Keratinocyte (primary cell): ENCODE data around the gene NR2F1. TPM values are rescaled to one million over a fixed set of nuclear protein-coding genes. Genes with fewer than 3 reads are reported as not detected.

Experiments used
- DNase-seq: peaks from one replicate; pipeline ENCODE4 v3.0.0-alpha.2; 2011; ENCODE audit warnings: low read depth, missing footprints, low spot score
- FAIRE-seq: peaks from 2 replicates; lab custom pipeline; 2011; peaks lifted over from hg19 to GRCh38; lab: Jason Lieb, UNC
- H2AFZ ChIP-seq: 2 replicates; pipeline ENCODE4 v1.6.0; 2012; ENCODE audit warnings: low read length, control low read depth, inconsistent platforms; ENCODE audit not compliant: control insufficient read depth
- H3K27ac ChIP-seq: 2 replicates; pipeline ENCODE4 v1.5.1; 2011; ENCODE audit warnings: low read length; ENCODE audit not compliant: control insufficient read depth, insufficient read depth
- H3K27me3 ChIP-seq: 3 replicates; pipeline ENCODE4 v1.6.0; 2011; ENCODE audit warnings: low read length; ENCODE audit not compliant: control insufficient read depth, insufficient read depth; ENCODE audit errors: extremely low read depth
- H3K36me3 ChIP-seq, 2 experiments: 2 replicates in 1 of 2; 3 replicates in 1 of 2; pipeline ENCODE4 v1.5.1; 2011; ENCODE audit warnings: low read length in 2 of 2, mild to moderate bottlenecking in 1 of 2; ENCODE audit not compliant: control insufficient read depth in 2 of 2, insufficient read depth in 2 of 2; ENCODE audit errors: extremely low read depth in 1 of 2
- H3K4me1 ChIP-seq: 3 replicates; pipeline ENCODE4 v1.5.1; 2011; ENCODE audit warnings: low read length; ENCODE audit not compliant: control insufficient read depth, insufficient read depth; ENCODE audit errors: extremely low read depth
- H3K4me2 ChIP-seq: 3 replicates; pipeline ENCODE4 v1.6.0; 2011; ENCODE audit warnings: low read depth, low read length; ENCODE audit not compliant: control insufficient read depth, insufficient read depth; ENCODE audit errors: extremely low read depth
- H3K4me3 ChIP-seq, 3 experiments: fragments of 200-600 bp in 1 of 3; sonication (generic) in 1 of 3; 2 replicates in 2 of 3; 3 replicates in 1 of 3; pipeline ENCODE4 v1.5.1; 2011 to 2016; ENCODE audit warnings: low read length in 3 of 3, mild to moderate bottlenecking in 3 of 3, control low read depth in 2 of 3, inconsistent platforms in 1 of 3, low read depth in 1 of 3, mixed read lengths in 1 of 3, mixed run types in 1 of 3, moderate library complexity in 1 of 3; ENCODE audit not compliant: control insufficient read depth in 2 of 3, insufficient read depth in 2 of 3; ENCODE audit errors: extremely low read depth in 1 of 3
- H3K79me2 ChIP-seq: 2 replicates; pipeline ENCODE4 v1.6.0; 2012; ENCODE audit warnings: low read length; ENCODE audit not compliant: control insufficient read depth, insufficient read depth
- H3K9ac ChIP-seq: 3 replicates; pipeline ENCODE4 v1.6.0; 2011; ENCODE audit warnings: low read length; ENCODE audit not compliant: control insufficient read depth, insufficient read depth; ENCODE audit errors: extremely low read depth
- H3K9me1 ChIP-seq: 3 replicates; pipeline ENCODE4 v1.6.0; 2011; ENCODE audit warnings: low read length; ENCODE audit not compliant: control insufficient read depth, insufficient read depth; ENCODE audit errors: extremely low read depth
- H3K9me3 ChIP-seq: 2 replicates; pipeline ENCODE4 v1.5.1; 2012; ENCODE audit warnings: low read depth, low read length; ENCODE audit not compliant: control insufficient read depth
- H4K20me1 ChIP-seq: 3 replicates; pipeline ENCODE4 v1.6.0; 2011; ENCODE audit warnings: low read length; ENCODE audit not compliant: control insufficient read depth, insufficient read depth; ENCODE audit errors: extremely low read depth
- EZH2 ChIP-seq: IDR thresholded peaks from one replicate; pipeline ENCODE4 v1.6.1; 2012; ENCODE audit warnings: inconsistent platforms, mild to moderate bottlenecking, low read length, moderate library complexity
- dilution Hi-C: fragments of 300-500 bp; cut with MboI; formaldehyde crosslinking; loops from one replicate; pipeline ENCODE4 v1.7.0; 2020; ENCODE audit warnings: low sequenced_read_pairs; ENCODE audit not compliant: extremely low pct_ligation_motif_present
- polyA plus RNA-seq, 5 experiments: library from polyadenylated mRNA; depleted of rRNA in 3 of 5; stranded (reverse) in 3 of 5; stranded (forward) in 1 of 5; unstranded in 1 of 5; fragments of >200 nt; gene quantifications; 1 replicate in 1 of 5; 2 replicates in 3 of 5; 3 replicates in 1 of 5; pipeline versions ENCODE4 v1.2.1 to v1.2.3, GENCODE V29; 2011 to 2012; ENCODE audit warnings: missing spikeins in 2 of 5, low read depth in 1 of 5, low replicate concordance in 1 of 5
- TF ChIP-seq, protein P1 (sequence below), 3 experiments: IDR thresholded peaks in 1 of 3; conservative IDR thresholded peaks in 1 of 3; optimal IDR thresholded peaks in 1 of 3; 2 replicates in 2 of 3; 3 replicates in 1 of 3; pipeline versions ENCODE3 to v1.5.1; 2011; ENCODE audit warnings: low read length in 3 of 3, mild to moderate bottlenecking in 3 of 3, moderate library complexity in 2 of 3, control low read depth in 1 of 3, inconsistent platforms in 1 of 3; ENCODE audit not compliant: insufficient read depth in 2 of 3; ENCODE audit errors: extremely low read depth in 1 of 3

The NR2F1 gene
- polyA plus RNA-seq, 1 donor (not counting 4 experiments of a cell fraction or from before 2014, with no cell fraction given), result not detected

DNA sequence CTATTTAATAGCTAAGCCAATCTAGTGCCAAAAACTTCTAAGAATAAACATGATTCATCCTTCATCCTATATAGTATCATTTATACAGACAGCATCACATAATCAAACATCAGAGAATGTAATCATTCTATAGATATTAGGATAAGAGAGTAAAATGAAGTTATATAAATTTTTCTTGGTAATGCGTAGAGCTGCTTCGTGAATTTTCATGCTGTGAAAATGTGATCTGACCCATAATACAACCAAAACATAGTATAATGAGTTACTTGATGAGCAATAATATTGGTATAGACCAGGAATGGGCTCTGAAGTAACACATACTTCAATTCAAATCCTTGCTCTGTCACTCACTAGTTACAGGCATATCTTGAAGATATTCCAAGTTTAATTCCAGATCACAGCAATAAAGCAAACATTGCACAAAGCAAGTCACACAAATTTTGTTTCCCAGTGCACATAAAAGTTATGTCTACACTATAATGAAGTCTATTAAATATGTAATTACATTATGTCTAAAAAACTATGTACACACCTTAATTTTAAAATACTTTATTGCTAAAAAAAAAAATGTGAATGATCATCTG lies 25.9 kb upstream of the NR2F1 start:
- FAIRE-seq, result no peak
- Histone ChIP-seq H3K9me3 (no peaks in the 10 kb centered on the region), H3K27me3 (no peaks in the 10 kb centered on the region), H3K9me1 (no peaks in the 10 kb centered on the region), H3K4me2 (no peak overlapping the region), H2AFZ (no peak overlapping the region), H3K27ac (no peak overlapping the region), H3K79me2 (no peaks in the 10 kb centered on the region), H3K9ac (no peak overlapping the region), H3K4me1 (no peaks in the 10 kb centered on the region), H3K4me3 (no peak overlapping the region), H3K36me3 (no peaks in the 10 kb centered on the region), H4K20me1 (no peaks in the 10 kb centered on the region)
- dilution Hi-C loops, result no loop called here
- no peak for TF ChIP-seq EZH2
- TF ChIP-seq, protein P1, sequence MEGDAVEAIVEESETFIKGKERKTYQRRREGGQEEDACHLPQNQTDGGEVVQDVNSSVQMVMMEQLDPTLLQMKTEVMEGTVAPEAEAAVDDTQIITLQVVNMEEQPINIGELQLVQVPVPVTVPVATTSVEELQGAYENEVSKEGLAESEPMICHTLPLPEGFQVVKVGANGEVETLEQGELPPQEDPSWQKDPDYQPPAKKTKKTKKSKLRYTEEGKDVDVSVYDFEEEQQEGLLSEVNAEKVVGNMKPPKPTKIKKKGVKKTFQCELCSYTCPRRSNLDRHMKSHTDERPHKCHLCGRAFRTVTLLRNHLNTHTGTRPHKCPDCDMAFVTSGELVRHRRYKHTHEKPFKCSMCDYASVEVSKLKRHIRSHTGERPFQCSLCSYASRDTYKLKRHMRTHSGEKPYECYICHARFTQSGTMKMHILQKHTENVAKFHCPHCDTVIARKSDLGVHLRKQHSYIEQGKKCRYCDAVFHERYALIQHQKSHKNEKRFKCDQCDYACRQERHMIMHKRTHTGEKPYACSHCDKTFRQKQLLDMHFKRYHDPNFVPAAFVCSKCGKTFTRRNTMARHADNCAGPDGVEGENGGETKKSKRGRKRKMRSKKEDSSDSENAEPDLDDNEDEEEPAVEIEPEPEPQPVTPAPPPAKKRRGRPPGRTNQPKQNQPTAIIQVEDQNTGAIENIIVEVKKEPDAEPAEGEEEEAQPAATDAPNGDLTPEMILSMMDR (optimal IDR thresholded peaks at IDR 0.05 in 1 of 3, IDR thresholded peaks at IDR 0.05 in 1 of 3, conservative IDR thresholded peaks at IDR 0.05 in 1 of 3; ENCODE audit: extremely low read depth in 1 of 3, insufficient read depth in 2 of 3, low read length in 3 of 3), result no peak
- no peak for DNase-seq

DNA sequence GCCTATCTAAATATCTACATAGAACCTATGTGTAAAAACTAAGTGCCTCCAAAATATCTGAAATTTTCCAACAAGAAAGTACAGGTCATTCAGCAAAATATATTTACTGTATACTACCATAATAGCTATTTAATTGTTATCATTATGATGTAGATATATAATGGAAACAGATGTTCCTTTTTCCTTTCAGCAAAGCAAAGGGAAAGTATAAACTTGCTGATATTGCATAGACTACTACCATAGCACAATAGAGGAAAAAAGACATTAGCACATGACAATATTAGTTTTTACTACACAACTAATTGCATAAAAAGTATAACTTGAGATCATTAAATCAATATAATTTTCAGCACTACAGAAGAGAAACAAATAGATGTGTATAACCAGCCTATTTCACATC lies 16.9 kb upstream of the NR2F1 start:
- no peaks in the 10 kb centered on the region for H3K79me2 ChIP-seq
- peaks cover 30% of the 10 kb centered on the region for H3K27me3 ChIP-seq

More for the DNA sequence above, 16.9 kb upstream of the NR2F1 start:
- Histone ChIP-seq H3K4me1 (peaks cover 2% of the 10 kb centered on the region), H4K20me1 (no peaks in the 10 kb centered on the region), H3K9me3 (no peaks in the 10 kb centered on the region), H3K4me2 (no peak overlapping the region), H3K4me3 (no peak overlapping the region), H3K27ac (no peak overlapping the region), H2AFZ (no peak overlapping the region), H3K9me1 (no peaks in the 10 kb centered on the region), H3K36me3 (no peaks in the 10 kb centered on the region), H3K9ac (no peak overlapping the region)
- no peak for DNase-seq
- TF ChIP-seq, protein P1 (optimal IDR thresholded peaks at IDR 0.05 in 1 of 3, IDR thresholded peaks at IDR 0.05 in 1 of 3, conservative IDR thresholded peaks at IDR 0.05 in 1 of 3; ENCODE audit: extremely low read depth in 1 of 3, insufficient read depth in 2 of 3, low read length in 3 of 3), result no peak
- TF ChIP-seq EZH2, result no peak
- no peak for FAIRE-seq
- dilution Hi-C loops, result no loop called here
